Measurements from ENCODE around the gene ARL8A.

The ARL8A gene

GRCh38 chr1:202176949-202177927 lies 32.7 kb upstream of the ARL8A start:
- H3K36me3 ChIP-seq (ENCODE audit: control insufficient read depth, insufficient read depth, low read length): no peaks in the 10 kb centered on the region
- no peak for DNase-seq (ENCODE audit: extremely low read depth, insufficient read length)
- TF ChIP-seq CTCF (IDR thresholded peaks at IDR 0.05; ENCODE audit: insufficient read depth, low read length, poor library complexity, severe bottlenecking): no peak
- no peaks in the 10 kb centered on the region; the same call in 1 of the 2 replicates for H3K27me3 ChIP-seq (replicated peaks; ENCODE audit: control insufficient read depth, insufficient read depth, low read length)
- no peak overlapping the region for H3K4me3 ChIP-seq (replicated peaks; ENCODE audit: low read depth, low read length)

GRCh38 chr1:202173993-202174392 lies 29.5 kb upstream of the ARL8A start:
- no peaks in the 10 kb centered on the region for H3K36me3 ChIP-seq (ENCODE audit: control insufficient read depth, insufficient read depth, low read length)

GRCh38 chr1:202172015-202172355 lies 27.4 kb upstream of the ARL8A start:
- Histone ChIP-seq H3K4me3 (replicated peaks; ENCODE audit: low read depth, low read length) (no peak overlapping the region), H3K36me3 (ENCODE audit: control insufficient read depth, insufficient read depth, low read length) (no peaks in the 10 kb centered on the region), H3K27me3 (replicated peaks; ENCODE audit: control insufficient read depth, insufficient read depth, low read length) (no peaks in the 10 kb centered on the region)
- no peak for DNase-seq (ENCODE audit: extremely low read depth, insufficient read length)
- TF ChIP-seq CTCF (IDR thresholded peaks at IDR 0.05; ENCODE audit: insufficient read depth, low read length, poor library complexity, severe bottlenecking): no peak

More at GRCh38 chr1:202173993-202174392, 29.5 kb upstream of the ARL8A start:
- no peak for DNase-seq (ENCODE audit: extremely low read depth, insufficient read length)
- Histone ChIP-seq H3K4me3 (replicated peaks; ENCODE audit: low read depth, low read length) (no peak overlapping the region), H3K27me3 (replicated peaks; ENCODE audit: control insufficient read depth, insufficient read depth, low read length) (no peaks in the 10 kb centered on the region)
- no peak for TF ChIP-seq CTCF (IDR thresholded peaks at IDR 0.05; ENCODE audit: insufficient read depth, low read length, poor library complexity, severe bottlenecking)

- no peaks in the 10 kb centered on the region for H3K36me3 ChIP-seq (ENCODE audit: control insufficient read depth, insufficient read depth, low read length)
- no peak for TF ChIP-seq CTCF (IDR thresholded peaks at IDR 0.05; ENCODE audit: insufficient read depth, low read length, poor library complexity, severe bottlenecking)
- no peak overlapping the region for H3K4me3 ChIP-seq (replicated peaks; ENCODE audit: low read depth, low read length)
- no peak for DNase-seq (ENCODE audit: extremely low read depth, insufficient read length)
- H3K27me3 ChIP-seq (replicated peaks; ENCODE audit: control insufficient read depth, insufficient read depth, low read length): no peaks in the 10 kb centered on the region
Observed at GRCh38 chr1:202171292-202172014, 26.9 kb upstream of the ARL8A start.

GRCh38 chr1:202170726-202171125 lies 26.2 kb upstream of the ARL8A start:
- DNase-seq (ENCODE audit: extremely low read depth, insufficient read length): no peak
- peak; percentile 2 for TF ChIP-seq CTCF (IDR thresholded peaks at IDR 0.05; ENCODE audit: insufficient read depth, low read length, poor library complexity, severe bottlenecking)
- no peaks in the 10 kb centered on the region for H3K27me3 ChIP-seq (replicated peaks; ENCODE audit: control insufficient read depth, insufficient read depth, low read length)

More at GRCh38 chr1:202170726-202171125, 26.2 kb upstream of the ARL8A start:
- Histone ChIP-seq H3K36me3 (ENCODE audit: control insufficient read depth, insufficient read depth, low read length) (no peaks in the 10 kb centered on the region), H3K4me3 (replicated peaks; ENCODE audit: low read depth, low read length) (no peak overlapping the region)

All from GM06990 (cell line).